Spinal cord (tissue), 10 donors: ENCODE results near the gene CDHR3. TPM values are rescaled to one million over a fixed set of nuclear protein-coding genes. Genes with fewer than 3 reads are reported as not detected.
"Not testable (repeated sequence)": the region's sequence is repeated elsewhere in the genome, so short reads cannot be mapped to it uniquely, and the experiment has no call there.

Experiments used
- DNase-seq, 6 donors: peaks; one replicate each; pipeline versions ENCODE4 v3.0.0 to v3.0.0-alpha.2; 2013 to 2015; ENCODE audit warnings: low spot score in 6 of 6, low read depth in 4 of 6
- H3K27ac ChIP-seq: one replicate; pipeline ENCODE4 v1.5.1; 2013; ENCODE audit warnings: low read depth, low read length, control low read depth
- H3K27me3 ChIP-seq: one replicate; pipeline ENCODE4 v1.6.1; 2013; ENCODE audit warnings: low read length; ENCODE audit not compliant: control insufficient read depth, insufficient read depth
- H3K36me3 ChIP-seq: one replicate; pipeline ENCODE4 v1.6.1; 2013; ENCODE audit warnings: low read length; ENCODE audit not compliant: control insufficient read depth, insufficient read depth
- H3K4me1 ChIP-seq: one replicate; pipeline ENCODE4 v1.6.1; 2013; ENCODE audit warnings: low read length; ENCODE audit not compliant: control insufficient read depth, insufficient read depth
- H3K4me3 ChIP-seq: one replicate; pipeline ENCODE4 v1.5.1; 2013; ENCODE audit warnings: low read depth, low read length, control low read depth
- H3K9me3 ChIP-seq: one replicate; pipeline ENCODE4 v1.6.1; 2013; ENCODE audit warnings: low read length; ENCODE audit not compliant: control insufficient read depth, insufficient read depth
- WGBS: methylation state at CpG from one replicate; pipeline ENCODE4 v1.1.5; 2013; ENCODE audit warnings: missing lambda C conversion rate; ENCODE audit not compliant: insufficient coverage; 5-methylcytosine and 5-hydroxymethylcytosine counted together
- polyA plus RNA-seq, 2 donors: library from polyadenylated mRNA; unstranded; fragments of 120-200 nt; gene quantifications; one replicate each; pipeline ENCODE4 v1.2.1, GENCODE V29; 2013; ENCODE audit not compliant: insufficient read length in 2 of 2
- total RNA-seq, 2 donors: library from RNA; depleted of rRNA in 1 of 2; stranded (reverse); fragments of 120-200 nt in 1 of 2; fragments of >200 nt in 1 of 2; gene quantifications; one replicate each; pipeline versions ENCODE4 v1.2.3 to v1.2.4, GENCODE V29; 2013 to 2014
- donor health status: healthy.

Gene CDHR3
- total and polyA plus RNA-seq, 4 donors = 9.0 to 27.3 (median 18.0) TPM

- H3K27me3 ChIP-seq, H3K4me3 ChIP-seq, DNase-seq, H3K27ac ChIP-seq, H3K9me3 ChIP-seq, H3K36me3 ChIP-seq: not testable (repeated sequence)
- H3K4me1 ChIP-seq = peaks cover 17% of the 10 kb centered on the region
- WGBS = 100% methylated on average over 1 of the region's 3 CpGs
These were observed 44.7 kb downstream of the CDHR3 start for GRCh38 chr7:106007796-106008195.

GRCh38 chr7:106009503-106010226, 46.6 kb downstream of the CDHR3 start:
- 7% methylated on average over 29 of the region's 29 CpGs for WGBS
- Histone ChIP-seq H3K4me1 (peaks cover 23% of the 10 kb centered on the region), H3K9me3 (no peaks in the 10 kb centered on the region), H3K36me3 (no peaks in the 10 kb centered on the region), H3K27ac (no peak overlapping the region), H3K27me3 (peaks cover 7% of the 10 kb centered on the region), H3K4me3 (no peak overlapping the region)
- peak in 5 of 6 donors; percentile 48 to 92 (median 69) for DNase-seq

DNA sequence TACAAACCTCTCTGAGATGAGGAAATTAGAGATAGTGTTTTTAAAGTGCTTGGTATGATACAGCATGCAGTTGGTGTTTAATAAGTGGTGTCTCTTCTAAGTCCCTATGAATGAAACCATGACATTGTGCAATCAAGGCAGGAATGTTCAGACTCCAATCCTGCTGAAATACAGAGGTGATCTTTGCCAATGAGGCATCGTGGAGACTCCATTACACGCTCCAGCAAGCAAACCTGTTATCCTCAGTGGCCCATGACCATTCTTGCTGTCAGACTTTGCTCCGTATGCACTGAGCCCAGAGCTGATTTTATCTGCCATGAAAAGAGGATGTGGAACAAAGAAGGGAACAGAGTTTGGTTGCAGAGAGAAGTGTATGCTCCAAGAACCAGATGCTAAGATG, 47.3 kb downstream of the CDHR3 start:
- H3K27me3 ChIP-seq = peaks cover 7% of the 10 kb centered on the region
- H3K36me3 ChIP-seq = no peaks in the 10 kb centered on the region
- H3K4me1 ChIP-seq = peaks cover 23% of the 10 kb centered on the region
- H3K4me3 ChIP-seq = no peak overlapping the region
- H3K9me3 ChIP-seq = no peaks in the 10 kb centered on the region
- WGBS = 49% methylated on average over 3 of the region's 3 CpGs
- H3K27ac ChIP-seq = no peak overlapping the region
- DNase-seq = peak in 1 of 6 donors; percentile 52

- no peak for DNase-seq
- no peak overlapping the region for H3K4me3 ChIP-seq
- peaks cover 8% of the 10 kb centered on the region for H3K27me3 ChIP-seq
- H3K36me3 ChIP-seq = no peaks in the 10 kb centered on the region
- H3K9me3 ChIP-seq = no peaks in the 10 kb centered on the region
- H3K27ac ChIP-seq = no peak overlapping the region
- peaks cover 23% of the 10 kb centered on the region for H3K4me1 ChIP-seq
- 100% methylated on average over 2 of the region's 4 CpGs for WGBS
These were observed 47.8 kb downstream of the CDHR3 start for GRCh38 chr7:106010866-106011265.

DNA sequence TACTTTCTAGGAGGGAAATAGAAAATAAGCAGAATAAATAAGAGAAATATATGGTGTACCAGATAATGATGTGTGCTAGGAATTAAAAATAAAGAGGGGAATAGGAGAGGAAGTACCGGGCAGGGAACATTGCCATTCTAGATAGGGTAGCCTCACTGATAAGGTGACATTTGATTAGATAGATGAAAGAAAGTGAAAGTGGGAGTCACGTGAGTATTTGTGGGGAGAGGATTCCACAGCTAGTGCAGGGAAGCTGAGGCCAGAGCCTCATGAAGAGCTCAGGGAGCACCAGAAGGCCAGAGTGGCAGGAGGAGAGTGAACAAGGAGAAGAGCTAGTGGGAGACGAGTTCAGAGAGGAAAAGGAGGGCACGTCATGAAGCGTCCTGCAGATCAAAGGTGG, 49.1 kb downstream of the CDHR3 start:
- H3K4me3 ChIP-seq = no peak overlapping the region
- no peaks in the 10 kb centered on the region for H3K9me3 ChIP-seq
- WGBS = 97% methylated on average over 5 of the region's 5 CpGs
- no peaks in the 10 kb centered on the region for H3K36me3 ChIP-seq
- no peak for DNase-seq
- no peak overlapping the region for H3K27ac ChIP-seq
- H3K4me1 ChIP-seq = peaks cover 23% of the 10 kb centered on the region
- peaks cover 9% of the 10 kb centered on the region for H3K27me3 ChIP-seq

- no peak overlapping the region for H3K4me3 ChIP-seq
- 38% methylated on average over 7 of the region's 8 CpGs for WGBS
- peaks cover 23% of the 10 kb centered on the region for H3K4me1 ChIP-seq
- peak in 2 of 6 donors; percentile 70 to 74 for DNase-seq
- H3K27me3 ChIP-seq = peaks cover 9% of the 10 kb centered on the region
- H3K36me3 ChIP-seq = no peaks in the 10 kb centered on the region
- H3K27ac ChIP-seq = peak overlapping the region; percentile 30
- H3K9me3 ChIP-seq = no peaks in the 10 kb centered on the region
These were observed 49.9 kb downstream of the CDHR3 start for GRCh38 chr7:106012935-106013439.

- 78% methylated on average over 5 of the region's 11 CpGs for WGBS
- peak in 2 of 6 donors; percentile 72 to 80 for DNase-seq
- no peak overlapping the region for H3K27ac ChIP-seq
These were observed 52.5 kb downstream of the CDHR3 start for GRCh38 chr7:106015381-106016218.

DNA sequence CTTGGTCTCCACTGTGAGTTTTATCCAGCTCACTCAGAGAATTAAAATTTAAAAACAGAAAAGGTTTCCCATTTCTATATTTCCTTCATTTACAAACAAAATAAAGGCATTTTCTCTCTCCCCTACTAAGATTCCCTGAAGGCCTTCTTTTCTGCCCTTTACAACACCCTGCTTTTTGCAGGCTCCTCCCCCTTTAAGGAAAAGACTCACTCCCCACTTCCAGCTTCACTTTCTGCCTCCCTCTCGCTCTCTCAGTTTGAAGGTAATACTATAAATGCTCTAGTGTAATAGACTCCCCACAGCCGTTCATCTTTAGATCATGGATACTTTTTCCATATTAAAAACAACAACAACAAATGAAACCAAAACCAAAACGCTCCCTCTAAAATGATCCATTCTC, 53.3 kb downstream of the CDHR3 start:
- Histone ChIP-seq H3K4me1 (peaks cover 19% of the 10 kb centered on the region), H3K36me3 (no peaks in the 10 kb centered on the region), H3K27me3 (peaks cover 10% of the 10 kb centered on the region), H3K4me3 (no peak overlapping the region), H3K27ac (no peak overlapping the region), H3K9me3 (no peaks in the 10 kb centered on the region)
- no peak for DNase-seq
- 59% methylated on average over 2 of the region's 3 CpGs for WGBS

More at GRCh38 chr7:106015381-106016218, 52.5 kb downstream of the CDHR3 start:
- peaks cover 12% of the 10 kb centered on the region for H3K27me3 ChIP-seq
- H3K4me1 ChIP-seq = peaks cover 14% of the 10 kb centered on the region
- no peaks in the 10 kb centered on the region for H3K9me3 ChIP-seq
- H3K4me3 ChIP-seq = no peak overlapping the region
- H3K36me3 ChIP-seq = no peaks in the 10 kb centered on the region

GRCh38 chr7:106017657-106018056, 54.6 kb downstream of the CDHR3 start:
- Histone ChIP-seq H3K27ac (no peak overlapping the region), H3K36me3 (no peaks in the 10 kb centered on the region), H3K27me3 (peaks cover 7% of the 10 kb centered on the region), H3K4me1 (peaks cover 18% of the 10 kb centered on the region), H3K9me3 (no peaks in the 10 kb centered on the region), H3K4me3 (no peak overlapping the region)
- 75% methylated on average over 2 of the region's 4 CpGs for WGBS
- no peak for DNase-seq
